ENCODE measurements around the gene SLC9A8. TPM values are rescaled to one million over a fixed set of nuclear protein-coding genes. Genes with fewer than 3 reads are reported as not detected.

The SLC9A8 gene
- total RNA-seq, 1 experiment from 2014 or later, result 6.7 TPM

DNA sequence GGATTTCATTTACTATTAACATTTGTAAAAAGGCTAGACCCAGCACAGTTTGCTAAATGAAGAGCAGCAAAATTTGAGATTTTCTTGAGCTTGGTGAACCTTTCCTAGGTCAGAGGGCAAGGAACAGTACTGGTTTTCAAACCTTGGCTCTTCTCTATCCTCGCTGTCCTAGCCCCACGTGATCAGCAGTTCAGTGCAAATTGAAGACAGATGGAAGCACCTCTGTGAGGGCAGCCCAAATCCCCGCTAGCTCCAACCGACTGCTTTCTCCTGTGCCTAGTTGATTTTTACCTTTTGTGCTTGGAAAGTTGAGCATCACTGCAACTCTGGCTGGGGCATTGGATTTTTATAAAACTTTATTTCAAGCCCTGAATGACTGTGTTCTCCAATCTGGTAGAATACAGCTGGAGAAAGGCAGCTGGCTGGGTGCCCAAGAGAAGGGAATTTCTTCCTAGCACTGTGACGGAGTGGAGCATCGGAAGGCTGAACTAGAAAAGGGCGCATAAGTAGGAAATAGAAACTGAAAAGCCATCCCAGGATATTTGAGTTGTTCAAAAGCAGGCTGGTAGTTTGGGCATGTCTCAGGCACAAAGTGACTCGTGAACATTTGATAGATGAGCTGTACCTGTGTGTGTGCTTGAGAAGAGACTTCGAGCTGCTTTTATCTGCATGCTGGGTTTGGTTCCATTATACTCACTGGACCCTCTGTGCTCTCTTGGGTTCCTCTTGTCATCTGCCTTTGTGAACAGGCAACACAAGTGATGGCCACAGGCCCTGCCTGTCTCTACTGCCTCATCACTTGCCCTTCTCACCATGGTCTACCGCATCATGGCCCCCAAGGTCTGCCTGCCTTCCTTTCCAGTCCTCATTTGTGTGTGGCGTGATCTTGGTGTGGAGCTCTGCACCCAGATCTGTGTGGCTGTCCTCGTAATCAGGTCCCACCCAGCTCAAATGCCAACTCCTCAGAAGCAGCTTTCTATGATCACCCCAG lies 125.8 kb downstream of the SLC9A8 start:
- no TSS peak for BruUV-seq (replicated peaks)
- Histone ChIP-seq H3K79me2 (ENCODE audit: insufficient read depth, low read length) (peaks cover 71% of the 10 kb centered on the region), H3K27me3 (ENCODE audit: insufficient read depth, low read length) (no peaks in the 10 kb centered on the region), H3K4me1 (ENCODE audit: control insufficient read depth in 1 of 2, insufficient read depth in 2 of 2, low read length in 2 of 2) (peaks cover 18 to 27% of the 10 kb centered on the region in 2 experiments), H3K9me3 (ENCODE audit: control insufficient read depth in 1 of 2, insufficient read depth in 1 of 2, low read depth in 1 of 2, low read length in 2 of 2) (no peaks in the 10 kb centered on the region), H3K9me2 (ENCODE audit: insufficient read depth) (no peaks in the 10 kb centered on the region), H4K20me1 (ENCODE audit: insufficient read depth) (no peaks in the 10 kb centered on the region), H3K4me3 (replicated peaks in 1 of 2; ENCODE audit: low read depth in 1 of 2, low read length in 2 of 2) (no peak overlapping the region; a peak in 2 of 4 replicates), H2AFZ (ENCODE audit: low read depth, low read length, poor library complexity, severe bottlenecking) (no peak overlapping the region), H3K9ac (ENCODE audit: low read length) (peak overlapping the region; percentile 97; the same call in 1 of the 2 replicates), H3K4me2 (ENCODE audit: low read length) (peak overlapping the region; percentile 75), H3K36me3 (ENCODE audit: control insufficient read depth in 1 of 2, insufficient read depth in 2 of 2, low read length in 2 of 2) (peaks cover 17 to 19% of the 10 kb centered on the region in 2 experiments), H3K27ac (ENCODE audit: low read depth, low read length) (no peak overlapping the region)
- intact Hi-C loops (cut with micrococcal nuclease), result no loop called here
- ATAC-seq, result no peak
- no peak for DNase-seq (ENCODE audit: low read depth, low spot score)
- ChIA-PET RAD21 (ENCODE audit: low non-redundant PET in 1 of 2, low total read pairs in 2 of 2, uncharacterized antibody in 2 of 2, unreplicated experiment in 2 of 2) (no interaction called here), CTCF (interaction anchor here (0.9 to 2.4 kb wide), 3 partner anchors 19 to 133 kb away, joined by 3 to 6 read pairs (median 4); no protein-coding TSS in a partner anchor), POLR2A (no interaction called here)
- no peak for TF ChIP-seq RAD21 (IDR thresholded peaks at IDR 0.05; ENCODE audit: low read depth)
- no peak for TF ChIP-seq EZH2 (IDR thresholded peaks at IDR 0.05)
- TF ChIP-seq, protein P1, sequence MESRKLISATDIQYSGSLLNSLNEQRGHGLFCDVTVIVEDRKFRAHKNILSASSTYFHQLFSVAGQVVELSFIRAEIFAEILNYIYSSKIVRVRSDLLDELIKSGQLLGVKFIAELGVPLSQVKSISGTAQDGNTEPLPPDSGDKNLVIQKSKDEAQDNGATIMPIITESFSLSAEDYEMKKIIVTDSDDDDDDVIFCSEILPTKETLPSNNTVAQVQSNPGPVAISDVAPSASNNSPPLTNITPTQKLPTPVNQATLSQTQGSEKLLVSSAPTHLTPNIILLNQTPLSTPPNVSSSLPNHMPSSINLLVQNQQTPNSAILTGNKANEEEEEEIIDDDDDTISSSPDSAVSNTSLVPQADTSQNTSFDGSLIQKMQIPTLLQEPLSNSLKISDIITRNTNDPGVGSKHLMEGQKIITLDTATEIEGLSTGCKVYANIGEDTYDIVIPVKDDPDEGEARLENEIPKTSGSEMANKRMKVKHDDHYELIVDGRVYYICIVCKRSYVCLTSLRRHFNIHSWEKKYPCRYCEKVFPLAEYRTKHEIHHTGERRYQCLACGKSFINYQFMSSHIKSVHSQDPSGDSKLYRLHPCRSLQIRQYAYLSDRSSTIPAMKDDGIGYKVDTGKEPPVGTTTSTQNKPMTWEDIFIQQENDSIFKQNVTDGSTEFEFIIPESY (IDR thresholded peaks at IDR 0.05; ENCODE audit: extremely low read depth, insufficient replicate concordance, low read length), result no peak
- TF ChIP-seq, protein P2, sequence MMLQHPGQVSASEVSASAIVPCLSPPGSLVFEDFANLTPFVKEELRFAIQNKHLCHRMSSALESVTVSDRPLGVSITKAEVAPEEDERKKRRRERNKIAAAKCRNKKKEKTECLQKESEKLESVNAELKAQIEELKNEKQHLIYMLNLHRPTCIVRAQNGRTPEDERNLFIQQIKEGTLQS (IDR thresholded peaks at IDR 0.05), result no peak
- TF ChIP-seq REST (IDR thresholded peaks at IDR 0.05; ENCODE audit: low read depth), result no peak
- TF ChIP-seq FOSL1 (IDR thresholded peaks at IDR 0.05; ENCODE audit: low read depth), result no peak
- no peak for TF ChIP-seq POLR2AphosphoS5 (IDR thresholded peaks at IDR 0.05; ENCODE audit: low read depth, low read length)
- TF ChIP-seq SP1 (IDR thresholded peaks at IDR 0.05; ENCODE audit: low read depth), result no peak
- TF ChIP-seq ZFX (IDR thresholded peaks at IDR 0.05), result no peak
- TF ChIP-seq EZH2phosphoT487 (IDR thresholded peaks at IDR 0.05; ENCODE audit: borderline replicate concordance), result no peak
- no peak for TF ChIP-seq CEBPB (IDR thresholded peaks at IDR 0.05; ENCODE audit: low read depth)
